ENCODE measurements around the gene WWOX.

DNA sequence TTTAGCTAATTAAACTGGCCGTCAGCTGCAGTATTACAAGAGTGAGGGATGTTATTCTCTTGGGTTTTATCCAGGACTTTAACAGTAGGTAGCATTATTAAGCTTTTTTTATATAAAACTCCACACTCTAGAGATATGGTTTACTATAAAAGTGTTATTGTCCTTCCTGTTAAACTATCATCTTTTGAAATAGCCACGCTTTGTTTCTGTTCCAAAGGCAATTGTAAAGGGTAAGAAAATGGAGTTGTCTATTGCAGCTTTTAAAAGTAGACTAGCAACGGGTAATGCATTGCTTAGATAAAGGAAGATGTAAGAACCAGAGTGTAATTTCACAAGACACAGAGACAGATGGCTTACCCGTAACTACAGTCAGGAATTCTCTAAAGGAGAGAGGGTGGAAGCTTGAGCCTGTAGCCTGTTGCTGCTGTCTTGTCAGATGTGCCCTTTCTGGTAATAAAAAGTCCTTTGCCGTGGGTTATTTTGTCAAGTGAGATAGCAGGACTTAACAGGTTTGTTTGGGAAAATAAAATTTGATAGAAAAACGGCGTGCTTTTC lies 56.4 kb downstream of the WWOX start:
- TF ChIP-seq, protein P1, sequence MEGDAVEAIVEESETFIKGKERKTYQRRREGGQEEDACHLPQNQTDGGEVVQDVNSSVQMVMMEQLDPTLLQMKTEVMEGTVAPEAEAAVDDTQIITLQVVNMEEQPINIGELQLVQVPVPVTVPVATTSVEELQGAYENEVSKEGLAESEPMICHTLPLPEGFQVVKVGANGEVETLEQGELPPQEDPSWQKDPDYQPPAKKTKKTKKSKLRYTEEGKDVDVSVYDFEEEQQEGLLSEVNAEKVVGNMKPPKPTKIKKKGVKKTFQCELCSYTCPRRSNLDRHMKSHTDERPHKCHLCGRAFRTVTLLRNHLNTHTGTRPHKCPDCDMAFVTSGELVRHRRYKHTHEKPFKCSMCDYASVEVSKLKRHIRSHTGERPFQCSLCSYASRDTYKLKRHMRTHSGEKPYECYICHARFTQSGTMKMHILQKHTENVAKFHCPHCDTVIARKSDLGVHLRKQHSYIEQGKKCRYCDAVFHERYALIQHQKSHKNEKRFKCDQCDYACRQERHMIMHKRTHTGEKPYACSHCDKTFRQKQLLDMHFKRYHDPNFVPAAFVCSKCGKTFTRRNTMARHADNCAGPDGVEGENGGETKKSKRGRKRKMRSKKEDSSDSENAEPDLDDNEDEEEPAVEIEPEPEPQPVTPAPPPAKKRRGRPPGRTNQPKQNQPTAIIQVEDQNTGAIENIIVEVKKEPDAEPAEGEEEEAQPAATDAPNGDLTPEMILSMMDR (IDR thresholded peaks at IDR 0.05): no peak
- TF ChIP-seq GATA3 (IDR thresholded peaks at IDR 0.05; ENCODE audit: borderline replicate concordance) (no peak), EHF (CRISPR knock-in tag; IDR thresholded peaks at IDR 0.05) (no peak), KDM1A (IDR thresholded peaks at IDR 0.05; ENCODE audit: low read depth) (no peak), BHLHE40 (IDR thresholded peaks at IDR 0.05; ENCODE audit: low read depth, low read length) (no peak), SMC3 (IDR thresholded peaks at IDR 0.05) (no peak)
- TF ChIP-seq, protein P2, sequence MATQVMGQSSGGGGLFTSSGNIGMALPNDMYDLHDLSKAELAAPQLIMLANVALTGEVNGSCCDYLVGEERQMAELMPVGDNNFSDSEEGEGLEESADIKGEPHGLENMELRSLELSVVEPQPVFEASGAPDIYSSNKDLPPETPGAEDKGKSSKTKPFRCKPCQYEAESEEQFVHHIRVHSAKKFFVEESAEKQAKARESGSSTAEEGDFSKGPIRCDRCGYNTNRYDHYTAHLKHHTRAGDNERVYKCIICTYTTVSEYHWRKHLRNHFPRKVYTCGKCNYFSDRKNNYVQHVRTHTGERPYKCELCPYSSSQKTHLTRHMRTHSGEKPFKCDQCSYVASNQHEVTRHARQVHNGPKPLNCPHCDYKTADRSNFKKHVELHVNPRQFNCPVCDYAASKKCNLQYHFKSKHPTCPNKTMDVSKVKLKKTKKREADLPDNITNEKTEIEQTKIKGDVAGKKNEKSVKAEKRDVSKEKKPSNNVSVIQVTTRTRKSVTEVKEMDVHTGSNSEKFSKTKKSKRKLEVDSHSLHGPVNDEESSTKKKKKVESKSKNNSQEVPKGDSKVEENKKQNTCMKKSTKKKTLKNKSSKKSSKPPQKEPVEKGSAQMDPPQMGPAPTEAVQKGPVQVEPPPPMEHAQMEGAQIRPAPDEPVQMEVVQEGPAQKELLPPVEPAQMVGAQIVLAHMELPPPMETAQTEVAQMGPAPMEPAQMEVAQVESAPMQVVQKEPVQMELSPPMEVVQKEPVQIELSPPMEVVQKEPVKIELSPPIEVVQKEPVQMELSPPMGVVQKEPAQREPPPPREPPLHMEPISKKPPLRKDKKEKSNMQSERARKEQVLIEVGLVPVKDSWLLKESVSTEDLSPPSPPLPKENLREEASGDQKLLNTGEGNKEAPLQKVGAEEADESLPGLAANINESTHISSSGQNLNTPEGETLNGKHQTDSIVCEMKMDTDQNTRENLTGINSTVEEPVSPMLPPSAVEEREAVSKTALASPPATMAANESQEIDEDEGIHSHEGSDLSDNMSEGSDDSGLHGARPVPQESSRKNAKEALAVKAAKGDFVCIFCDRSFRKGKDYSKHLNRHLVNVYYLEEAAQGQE (IDR thresholded peaks at IDR 0.05): no peak
- TF ChIP-seq, protein P3, sequence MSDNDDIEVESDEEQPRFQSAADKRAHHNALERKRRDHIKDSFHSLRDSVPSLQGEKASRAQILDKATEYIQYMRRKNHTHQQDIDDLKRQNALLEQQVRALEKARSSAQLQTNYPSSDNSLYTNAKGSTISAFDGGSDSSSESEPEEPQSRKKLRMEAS (IDR thresholded peaks at IDR 0.05): no peak
